Medulla oblongata (tissue), 1 donor: ENCODE measurements around the gene NUDT5.
"Not testable (repeated sequence)": the region's sequence is repeated elsewhere in the genome, so short reads cannot be mapped to it uniquely, and the experiment has no call there.

Experiments used
- DNase-seq: peaks from one replicate; pipeline ENCODE4 v3.0.0-alpha.2; 2015; ENCODE audit errors: extremely low spot score

NUDT5 gene

GRCh38 chr10:12205082-12205481 lies 9.4 kb upstream of the NUDT5 start:
- no peak for DNase-seq

- DNase-seq, result no peak
Observed at GRCh38 chr10:12202226-12202625, 6.5 kb upstream of the NUDT5 start.

- no peak for DNase-seq
Observed at GRCh38 chr10:12201543-12201942, 5.9 kb upstream of the NUDT5 start.

- DNase-seq, result no peak
Observed at GRCh38 chr10:12200850-12201249, 5.2 kb upstream of the NUDT5 start.

- no peak for DNase-seq
Observed at GRCh38 chr10:12198156-12198555, 2.5 kb upstream of the NUDT5 start.

GRCh38 chr10:12196531-12197211 lies 980 bp upstream of the NUDT5 start:
- no peak for DNase-seq

GRCh38 chr10:12195281-12195602 lies 449 bp downstream of the NUDT5 start:
- DNase-seq, result no peak

- peak; percentile 28 for DNase-seq
Observed at GRCh38 chr10:12194752-12195271, 879 bp downstream of the NUDT5 start.

GRCh38 chr10:12193193-12193592 lies 2.5 kb downstream of the NUDT5 start:
- no peak for DNase-seq

- no peak for DNase-seq
Observed at GRCh38 chr10:12191715-12192114, 4.0 kb downstream of the NUDT5 start.

GRCh38 chr10:12189426-12189825 lies 6.3 kb downstream of the NUDT5 start:
- DNase-seq, result no peak

- DNase-seq, result no peak
Observed at GRCh38 chr10:12188656-12189055, 7.0 kb downstream of the NUDT5 start.

- DNase-seq, result peak; percentile 19
Observed at GRCh38 chr10:12187321-12187905, 8.3 kb downstream of the NUDT5 start.

GRCh38 chr10:12186323-12186722 lies 9.4 kb downstream of the NUDT5 start:
- no peak for DNase-seq

- no peak for DNase-seq
Observed at GRCh38 chr10:12184165-12184564, 11.5 kb downstream of the NUDT5 start.

GRCh38 chr10:12181065-12181775 lies 14.5 kb downstream of the NUDT5 start:
- DNase-seq, result no peak

- no peak for DNase-seq
Observed at GRCh38 chr10:12180221-12180974, 15.3 kb downstream of the NUDT5 start.

GRCh38 chr10:12179606-12180170 lies 16.0 kb downstream of the NUDT5 start:
- DNase-seq, result no peak

- no peak for DNase-seq
Observed at GRCh38 chr10:12177642-12178041, 18.0 kb downstream of the NUDT5 start.

- DNase-seq, result not testable (repeated sequence)
Observed at GRCh38 chr10:12171512-12171911, 24.2 kb downstream of the NUDT5 start.

GRCh38 chr10:12165999-12166775 lies 29.5 kb downstream of the NUDT5 start:
- no peak for DNase-seq
